SU-DHL-6 (cell line): ENCODE measurements around the gene RSL1D1.

Source experiments
- CTCF ChIP-seq: fragments of 200-600 bp; sonication (generic); IDR thresholded peaks from one replicate; pipeline ENCODE4 v1.5.1; 2017; ENCODE audit warnings: antibody characterized with exemption, mild to moderate bottlenecking, low read length, moderate library complexity; ENCODE audit not compliant: insufficient read depth, poor library complexity, severe bottlenecking
- EZH2phosphoT487 ChIP-seq: fragments of 200-600 bp; sonication (generic), shearing (Covaris generic); conservative IDR thresholded peaks from 2 replicates; pipeline ENCODE4 v1.6.1; 2018; ENCODE audit warnings: mild to moderate bottlenecking, antibody characterized with exemption, low read length, moderate library complexity, mixed read lengths

- TF ChIP-seq CTCF (no peak), EZH2phosphoT487 (no peak)
These were observed 58.7 kb downstream of the RSL1D1 start for GRCh38 chr16:11792410-11793241.
